ENCODE measurements around the gene DSG4.

Gene DSG4

DNA sequence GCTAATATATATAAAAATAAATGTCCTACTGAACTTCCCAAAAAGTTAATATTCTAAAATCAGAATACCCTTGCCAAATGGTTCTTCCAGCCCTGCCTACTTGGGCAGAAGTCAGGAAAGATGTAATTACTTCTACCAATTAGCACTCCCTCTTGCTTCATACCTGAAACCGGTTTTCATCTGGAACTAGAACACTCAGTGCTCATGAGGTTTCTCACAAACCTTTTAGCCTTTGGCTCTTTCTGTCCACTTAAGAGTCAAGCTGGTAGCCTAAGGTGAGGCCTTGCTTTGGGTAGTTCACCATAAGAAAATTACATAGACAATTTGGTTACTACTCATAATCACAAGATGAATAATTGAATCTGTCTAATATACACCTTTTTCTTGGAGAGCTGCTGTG lies 75.0 kb downstream of the DSG4 start:
- DNase-seq, result no peak

DNA sequence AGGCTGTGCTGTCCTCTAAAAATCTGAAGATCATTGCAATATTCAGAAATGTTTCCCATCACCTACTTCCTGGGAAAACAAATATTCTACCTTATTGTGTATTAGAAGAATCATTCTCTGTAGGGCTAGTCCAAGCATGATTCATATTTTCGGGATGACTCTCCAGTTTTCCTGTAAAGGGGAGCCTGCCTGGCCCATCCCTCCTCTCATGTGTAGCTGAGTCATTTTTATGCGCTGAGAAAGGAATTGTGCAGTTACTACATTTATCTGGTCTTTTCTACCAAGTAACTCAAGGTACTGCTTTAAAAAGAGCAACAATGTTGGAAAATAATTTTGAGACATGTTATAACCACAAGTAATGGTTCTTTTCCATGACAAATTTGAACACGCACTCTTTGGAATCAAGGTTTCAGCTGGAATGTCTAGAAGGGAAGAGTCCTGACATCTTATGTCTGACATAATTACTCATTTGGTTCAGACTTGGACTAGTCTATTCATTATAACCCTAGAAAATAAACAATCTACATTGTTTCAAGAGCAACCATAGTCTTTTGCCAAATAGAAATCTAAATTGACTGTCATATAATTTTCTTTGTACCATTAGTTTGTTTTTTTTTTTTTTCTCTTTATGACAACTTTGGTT lies 77.6 kb downstream of the DSG4 start:
- no peak for DNase-seq
